HG02678 (cell line): ENCODE measurements around the gene PNLIPRP2.

ENCODE experiments used
- ATAC-seq: cut with Tn5 transposase; IDR thresholded peaks from one replicate; pipeline ENCODE4 v1.9.1; 2021; ENCODE audit warnings: mild to moderate bottlenecking, moderate library complexity; ENCODE audit not compliant: unreplicated experiment

PNLIPRP2 gene

GRCh38 chr10:116612107-116612769 lies 8.5 kb upstream of the PNLIPRP2 start:
- no peak for ATAC-seq

- ATAC-seq: no peak
These were observed 7.3 kb upstream of the PNLIPRP2 start for GRCh38 chr10:116613471-116613870.

GRCh38 chr10:116614796-116615195 lies 6.0 kb upstream of the PNLIPRP2 start:
- no peak for ATAC-seq

GRCh38 chr10:116615199-116615776 lies 5.5 kb upstream of the PNLIPRP2 start:
- ATAC-seq: no peak

- no peak for ATAC-seq
These were observed 723 bp downstream of the PNLIPRP2 start for GRCh38 chr10:116621476-116621875.

GRCh38 chr10:116621934-116622655 lies 1.3 kb downstream of the PNLIPRP2 start:
- no peak for ATAC-seq

- ATAC-seq: no peak
These were observed 5.1 kb downstream of the PNLIPRP2 start for GRCh38 chr10:116625845-116626244.

- no peak for ATAC-seq
These were observed 6.1 kb downstream of the PNLIPRP2 start for GRCh38 chr10:116626815-116627214.

- no peak for ATAC-seq
These were observed 6.7 kb downstream of the PNLIPRP2 start for GRCh38 chr10:116627386-116627933.

GRCh38 chr10:116629340-116629739 lies 8.6 kb downstream of the PNLIPRP2 start:
- no peak for ATAC-seq

GRCh38 chr10:116630020-116630419 lies 9.3 kb downstream of the PNLIPRP2 start:
- ATAC-seq: no peak

GRCh38 chr10:116631871-116632295 lies 11.1 kb downstream of the PNLIPRP2 start:
- ATAC-seq: no peak

GRCh38 chr10:116632596-116633215 lies 12.0 kb downstream of the PNLIPRP2 start:
- no peak for ATAC-seq

GRCh38 chr10:116633216-116633600 lies 12.5 kb downstream of the PNLIPRP2 start:
- ATAC-seq: no peak

GRCh38 chr10:116634126-116634975 lies 13.6 kb downstream of the PNLIPRP2 start:
- no peak for ATAC-seq

GRCh38 chr10:116636385-116636784 lies 15.6 kb downstream of the PNLIPRP2 start:
- no peak for ATAC-seq

- no peak for ATAC-seq
These were observed 16.2 kb downstream of the PNLIPRP2 start for GRCh38 chr10:116636976-116637375.

- ATAC-seq: no peak
These were observed 17.1 kb downstream of the PNLIPRP2 start for GRCh38 chr10:116637830-116638229.

- no peak for ATAC-seq
These were observed 25.7 kb downstream of the PNLIPRP2 start for GRCh38 chr10:116646502-116646901.

GRCh38 chr10:116648903-116649302 lies 28.1 kb downstream of the PNLIPRP2 start:
- no peak for ATAC-seq
